ENCODE data around the gene DUSP5.

DUSP5 gene

GRCh38 chr10:110501142-110501937 lies 3.6 kb downstream of the DUSP5 start:
- H3K4me3 ChIP-seq (ENCODE audit: low read depth, low read length) = peak overlapping the region; percentile 97
- H3K27ac ChIP-seq (ENCODE audit: low read depth, low read length) = peak overlapping the region; percentile 85
- H3K4me1 ChIP-seq (ENCODE audit: control insufficient read depth, insufficient read depth, low read length, unreplicated experiment) = peaks cover 42% of the 10 kb centered on the region
- H3K79me2 ChIP-seq (ENCODE audit: control insufficient read depth, insufficient read depth, low read length, unreplicated experiment) = peaks cover 93% of the 10 kb centered on the region
- peaks cover 41% of the 10 kb centered on the region; the same call in 1 of the 2 replicates for H3K36me3 ChIP-seq (ENCODE audit: insufficient read depth, low read length)
- no peak overlapping the region for H2AFZ ChIP-seq (ENCODE audit: low read length, unreplicated experiment)
- no peaks in the 10 kb centered on the region for H3K27me3 ChIP-seq (ENCODE audit: insufficient read depth, low read length)

DNA sequence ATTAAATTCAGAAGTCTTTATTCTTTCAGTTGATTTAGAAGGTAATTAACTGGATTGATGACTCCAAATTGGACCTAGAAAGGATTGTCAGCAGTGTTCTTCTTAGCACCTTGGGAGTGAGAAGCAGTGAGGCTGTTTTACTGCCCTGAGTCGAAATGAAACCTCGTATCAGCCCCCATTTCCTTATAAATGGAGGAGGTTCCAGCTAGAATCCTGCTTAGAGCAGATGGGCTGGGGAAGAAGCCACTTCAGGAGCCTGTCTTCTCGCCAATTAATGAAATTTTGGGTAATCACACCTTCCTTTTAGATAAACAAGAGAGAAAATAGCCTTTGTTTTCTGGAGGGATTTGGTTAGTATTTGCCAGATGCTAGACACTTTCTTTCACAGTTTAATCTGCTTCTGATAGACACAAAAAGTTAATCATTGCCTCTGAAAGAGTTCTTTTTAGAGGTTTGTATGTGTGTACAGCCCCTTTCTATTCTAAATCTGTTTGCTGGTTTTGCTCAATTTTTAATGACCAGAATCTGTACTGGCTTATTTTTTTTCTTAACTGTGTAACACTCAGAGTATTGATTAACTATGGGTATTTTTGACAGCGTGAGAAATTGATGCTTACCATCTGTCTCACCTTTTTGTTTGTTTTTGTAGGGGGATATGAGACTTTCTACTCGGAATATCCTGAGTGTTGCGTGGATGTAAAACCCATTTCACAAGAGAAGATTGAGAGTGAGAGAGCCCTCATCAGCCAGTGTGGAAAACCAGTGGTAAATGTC lies 4.6 kb downstream of the DUSP5 start:
- H3K27me3 ChIP-seq (ENCODE audit: insufficient read depth, low read length) = no peaks in the 10 kb centered on the region
- peak overlapping the region; percentile 85 for H3K27ac ChIP-seq (ENCODE audit: low read depth, low read length)
- H3K36me3 ChIP-seq (ENCODE audit: insufficient read depth, low read length) = peaks cover 50% of the 10 kb centered on the region; the same call in 1 of the 2 replicates
- H2AFZ ChIP-seq (ENCODE audit: low read length, unreplicated experiment) = no peak overlapping the region
- peaks cover 93% of the 10 kb centered on the region for H3K79me2 ChIP-seq (ENCODE audit: control insufficient read depth, insufficient read depth, low read length, unreplicated experiment)
- H3K4me3 ChIP-seq (ENCODE audit: low read depth, low read length) = peak overlapping the region; percentile 97
- H3K4me1 ChIP-seq (ENCODE audit: control insufficient read depth, insufficient read depth, low read length, unreplicated experiment) = peaks cover 42% of the 10 kb centered on the region

GRCh38 chr10:110502851-110503301 lies 5.2 kb downstream of the DUSP5 start:
- Histone ChIP-seq H3K36me3 (ENCODE audit: insufficient read depth, low read length) (peaks cover 56% of the 10 kb centered on the region), H3K27ac (ENCODE audit: low read depth, low read length) (peak overlapping the region; percentile 85), H3K27me3 (ENCODE audit: insufficient read depth, low read length) (no peaks in the 10 kb centered on the region), H3K79me2 (ENCODE audit: control insufficient read depth, insufficient read depth, low read length, unreplicated experiment) (peaks cover 97% of the 10 kb centered on the region), H2AFZ (ENCODE audit: low read length, unreplicated experiment) (no peak overlapping the region), H3K4me1 (ENCODE audit: control insufficient read depth, insufficient read depth, low read length, unreplicated experiment) (peaks cover 42% of the 10 kb centered on the region), H3K4me3 (ENCODE audit: low read depth, low read length) (peak overlapping the region; percentile 97)

- Histone ChIP-seq H2AFZ (ENCODE audit: low read length, unreplicated experiment) (no peak overlapping the region), H3K4me1 (ENCODE audit: control insufficient read depth, insufficient read depth, low read length, unreplicated experiment) (peaks cover 42% of the 10 kb centered on the region), H3K79me2 (ENCODE audit: control insufficient read depth, insufficient read depth, low read length, unreplicated experiment) (peaks cover 97% of the 10 kb centered on the region), H3K4me3 (ENCODE audit: low read depth, low read length) (peak overlapping the region; percentile 97), H3K27ac (ENCODE audit: low read depth, low read length) (peak overlapping the region; percentile 85), H3K27me3 (ENCODE audit: insufficient read depth, low read length) (no peaks in the 10 kb centered on the region), H3K36me3 (ENCODE audit: insufficient read depth, low read length) (peaks cover 64% of the 10 kb centered on the region)
Observed at GRCh38 chr10:110503528-110504110, 5.9 kb downstream of the DUSP5 start.

DNA sequence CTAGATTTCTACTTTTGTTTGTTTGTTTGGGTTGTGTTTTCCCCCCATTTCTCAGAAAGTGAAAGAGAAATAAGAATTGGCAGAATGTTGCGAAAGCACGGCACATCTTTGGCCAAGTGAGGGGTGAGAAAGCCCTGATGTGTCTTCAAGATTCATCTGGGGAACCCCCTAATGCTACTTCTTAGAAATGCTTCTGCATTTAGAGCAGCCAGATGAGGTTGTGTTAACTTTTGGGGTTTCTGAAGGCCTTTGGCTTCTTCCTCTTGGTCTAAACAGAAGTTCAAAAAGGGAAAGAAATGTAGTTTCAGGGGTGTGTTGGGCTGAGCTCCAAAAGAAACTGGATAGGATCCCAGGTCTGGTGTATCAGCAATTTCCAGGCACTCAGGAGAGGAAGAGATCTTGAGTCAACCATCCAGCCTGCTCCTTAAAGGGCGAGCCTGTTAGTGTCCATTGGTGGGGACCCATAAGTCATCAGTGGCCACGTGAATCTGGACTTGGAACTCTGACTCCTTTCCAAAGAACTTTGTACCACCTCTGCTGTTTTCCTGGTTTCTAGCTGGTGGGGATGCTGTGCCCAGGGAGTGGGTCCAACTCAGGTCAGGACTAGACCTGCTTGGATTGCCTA lies 6.5 kb downstream of the DUSP5 start:
- Histone ChIP-seq H3K4me1 (ENCODE audit: control insufficient read depth, insufficient read depth, low read length, unreplicated experiment) (peaks cover 42% of the 10 kb centered on the region), H3K36me3 (ENCODE audit: insufficient read depth, low read length) (peaks cover 66% of the 10 kb centered on the region), H2AFZ (ENCODE audit: low read length, unreplicated experiment) (no peak overlapping the region), H3K79me2 (ENCODE audit: control insufficient read depth, insufficient read depth, low read length, unreplicated experiment) (peaks cover 97% of the 10 kb centered on the region), H3K27me3 (ENCODE audit: insufficient read depth, low read length) (no peaks in the 10 kb centered on the region), H3K27ac (ENCODE audit: low read depth, low read length) (peak overlapping the region; percentile 85), H3K4me3 (ENCODE audit: low read depth, low read length) (peak overlapping the region; percentile 97)

GRCh38 chr10:110505130-110505770 lies 7.5 kb downstream of the DUSP5 start:
- Histone ChIP-seq H3K27ac (ENCODE audit: low read depth, low read length) (peak overlapping the region; percentile 85), H3K79me2 (ENCODE audit: control insufficient read depth, insufficient read depth, low read length, unreplicated experiment) (peaks cover 95% of the 10 kb centered on the region), H2AFZ (ENCODE audit: low read length, unreplicated experiment) (no peak overlapping the region), H3K27me3 (ENCODE audit: insufficient read depth, low read length) (no peaks in the 10 kb centered on the region), H3K4me1 (ENCODE audit: control insufficient read depth, insufficient read depth, low read length, unreplicated experiment) (peaks cover 43% of the 10 kb centered on the region), H3K4me3 (ENCODE audit: low read depth, low read length) (no peak overlapping the region), H3K36me3 (ENCODE audit: insufficient read depth, low read length) (peaks cover 67% of the 10 kb centered on the region)

DNA sequence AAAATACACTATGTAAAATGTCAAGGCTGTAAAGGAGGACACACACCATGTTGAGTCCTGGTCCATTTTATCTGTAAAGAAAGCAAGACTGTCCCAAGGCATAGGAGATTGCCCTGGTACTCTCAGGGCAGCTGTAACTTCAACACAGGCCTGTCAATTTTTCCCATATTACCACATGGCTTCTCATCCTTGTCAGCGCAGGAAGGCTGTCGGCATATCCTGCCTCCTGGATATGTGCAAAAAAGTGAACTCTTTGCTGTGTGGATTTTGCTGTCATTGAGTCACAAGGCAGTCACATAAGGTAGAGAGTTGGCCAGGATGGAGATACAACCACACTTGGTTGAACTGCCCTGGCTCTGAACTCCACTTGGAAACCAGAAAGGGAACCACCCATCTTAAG lies 8.7 kb downstream of the DUSP5 start:
- no peaks in the 10 kb centered on the region for H3K27me3 ChIP-seq (ENCODE audit: insufficient read depth, low read length)
- H3K27ac ChIP-seq (ENCODE audit: low read depth, low read length) = 0 out of 2 replicates have a peak overlapping the region, but pooled peaks have one; percentile 85
- H3K4me1 ChIP-seq (ENCODE audit: control insufficient read depth, insufficient read depth, low read length, unreplicated experiment) = peaks cover 55% of the 10 kb centered on the region
- H3K4me3 ChIP-seq (ENCODE audit: low read depth, low read length) = no peak overlapping the region
- H3K79me2 ChIP-seq (ENCODE audit: control insufficient read depth, insufficient read depth, low read length, unreplicated experiment) = peaks cover 93% of the 10 kb centered on the region
- H2AFZ ChIP-seq (ENCODE audit: low read length, unreplicated experiment) = no peak overlapping the region
- H3K36me3 ChIP-seq (ENCODE audit: insufficient read depth, low read length) = peaks cover 79% of the 10 kb centered on the region

- Histone ChIP-seq H3K36me3 (ENCODE audit: insufficient read depth, low read length) (peaks cover 78% of the 10 kb centered on the region), H3K4me3 (ENCODE audit: low read depth, low read length) (no peak overlapping the region), H3K4me1 (ENCODE audit: control insufficient read depth, insufficient read depth, low read length, unreplicated experiment) (peaks cover 55% of the 10 kb centered on the region), H3K79me2 (ENCODE audit: control insufficient read depth, insufficient read depth, low read length, unreplicated experiment) (peaks cover 84% of the 10 kb centered on the region), H3K27me3 (ENCODE audit: insufficient read depth, low read length) (no peaks in the 10 kb centered on the region), H2AFZ (ENCODE audit: low read length, unreplicated experiment) (no peak overlapping the region), H3K27ac (ENCODE audit: low read depth, low read length) (no peak overlapping the region)
Observed at GRCh38 chr10:110507346-110507745, 9.6 kb downstream of the DUSP5 start.

- H3K36me3 ChIP-seq (ENCODE audit: insufficient read depth, low read length) = peaks cover 73% of the 10 kb centered on the region
- H3K4me3 ChIP-seq (ENCODE audit: low read depth, low read length) = no peak overlapping the region
- H3K27ac ChIP-seq (ENCODE audit: low read depth, low read length) = no peak overlapping the region
- H3K27me3 ChIP-seq (ENCODE audit: insufficient read depth, low read length) = no peaks in the 10 kb centered on the region
- H3K4me1 ChIP-seq (ENCODE audit: control insufficient read depth, insufficient read depth, low read length, unreplicated experiment) = peaks cover 55% of the 10 kb centered on the region
- no peak overlapping the region for H2AFZ ChIP-seq (ENCODE audit: low read length, unreplicated experiment)
- H3K79me2 ChIP-seq (ENCODE audit: control insufficient read depth, insufficient read depth, low read length, unreplicated experiment) = peaks cover 75% of the 10 kb centered on the region
Observed at GRCh38 chr10:110508159-110508788, 10.6 kb downstream of the DUSP5 start.

All from ACC112 (cell line).